Osteoblast (primary cell): Measurements from ENCODE around the gene NTM. TPM values are rescaled to one million over a fixed set of nuclear protein-coding genes. Genes with fewer than 3 reads are reported as not detected.

ENCODE experiments used
- DNase-seq: peaks from one replicate; pipeline ENCODE4 v3.0.0; 2011; ENCODE audit warnings: low spot score, mixed read lengths; ENCODE audit not compliant: insufficient read length; ENCODE audit errors: missing footprints
- H2AFZ ChIP-seq: 2 replicates; pipeline ENCODE4 v1.6.0; 2011; ENCODE audit warnings: mild to moderate bottlenecking, low read length
- H3K27ac ChIP-seq: 2 replicates; pipeline ENCODE4 v1.5.1; 2011; ENCODE audit warnings: mild to moderate bottlenecking, low read depth, low read length, moderate library complexity
- H3K27me3 ChIP-seq: 2 replicates; pipeline ENCODE4 v1.6.0; 2012; ENCODE audit warnings: mild to moderate bottlenecking, control low read depth, inconsistent platforms, low read length, moderate library complexity; ENCODE audit not compliant: insufficient read depth
- H3K36me3 ChIP-seq: 2 replicates; pipeline ENCODE4 v1.5.1; 2011; ENCODE audit warnings: mild to moderate bottlenecking, low read length, control low read depth, moderate library complexity; ENCODE audit not compliant: insufficient read depth
- H3K4me1 ChIP-seq: 2 replicates; pipeline ENCODE4 v1.5.1; 2011; ENCODE audit warnings: mild to moderate bottlenecking, low read length, control low read depth, moderate library complexity; ENCODE audit not compliant: insufficient read depth
- H3K4me2 ChIP-seq: 2 replicates; pipeline ENCODE4 v1.6.0; 2011; ENCODE audit warnings: mild to moderate bottlenecking, low read length; ENCODE audit not compliant: insufficient read depth
- H3K4me3 ChIP-seq: fragments of 200-600 bp; sonication (generic); 3 replicates; pipeline ENCODE4 v1.5.1; 2012; ENCODE audit warnings: mild to moderate bottlenecking, low read length, inconsistent platforms; ENCODE audit not compliant: insufficient read depth
- H3K79me2 ChIP-seq: 2 replicates; pipeline ENCODE4 v1.6.0; 2012; ENCODE audit warnings: mild to moderate bottlenecking, low read length, control low read depth, inconsistent platforms; ENCODE audit not compliant: insufficient read depth
- H3K9me3 ChIP-seq: 2 replicates; pipeline ENCODE4 v1.5.1; 2011; ENCODE audit warnings: low read depth, low read length, control low read depth
- H4K20me1 ChIP-seq: 2 replicates; pipeline ENCODE4 v1.6.0; 2012; ENCODE audit warnings: mild to moderate bottlenecking, low read length, control low read depth; ENCODE audit not compliant: insufficient read depth
- total RNA-seq: library from RNA; depleted of rRNA; stranded (reverse); fragments of >200 nt; gene quantifications from 2 replicates; pipeline ENCODE4 v1.2.3, GENCODE V29; 2012
- TF ChIP-seq, protein P1 (sequence below): IDR thresholded peaks from 2 replicates; pipeline ENCODE4 v1.5.1; 2011; ENCODE audit warnings: mild to moderate bottlenecking, low read depth, low read length, moderate library complexity; ENCODE audit errors: extremely low read depth

The NTM gene
- total RNA-seq, 1 donor = 48.1 TPM

DNA sequence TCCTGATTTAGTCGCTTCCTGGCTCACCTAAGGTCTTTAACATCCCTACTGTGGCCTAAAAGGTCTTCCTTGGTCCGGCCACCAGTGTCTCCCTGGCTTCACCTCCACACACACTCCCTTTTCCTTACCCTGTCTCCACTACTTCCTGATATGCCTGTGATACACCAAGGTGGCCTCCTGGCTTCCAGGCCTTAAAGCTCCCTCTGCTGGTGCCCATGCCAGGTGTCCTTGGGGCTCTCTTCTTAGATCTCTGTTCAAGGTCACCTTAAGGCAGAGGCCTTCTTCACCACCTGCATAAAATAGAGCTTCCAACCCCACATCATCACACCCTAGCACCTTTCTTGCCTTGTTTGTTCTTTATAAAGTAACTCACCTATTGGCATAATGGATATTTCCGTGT is 787.7 kb downstream of the NTM start:
- Histone ChIP-seq H3K27me3 (no peaks in the 10 kb centered on the region), H2AFZ (no peak overlapping the region), H4K20me1 (peaks cover 4% of the 10 kb centered on the region), H3K36me3 (no peaks in the 10 kb centered on the region), H3K4me2 (no peak overlapping the region), H3K4me1 (peaks cover 4% of the 10 kb centered on the region), H3K27ac (no peak overlapping the region), H3K9me3 (no peaks in the 10 kb centered on the region), H3K4me3 (no peak overlapping the region), H3K79me2 (no peaks in the 10 kb centered on the region)
- no peak for DNase-seq
- TF ChIP-seq, protein P1, sequence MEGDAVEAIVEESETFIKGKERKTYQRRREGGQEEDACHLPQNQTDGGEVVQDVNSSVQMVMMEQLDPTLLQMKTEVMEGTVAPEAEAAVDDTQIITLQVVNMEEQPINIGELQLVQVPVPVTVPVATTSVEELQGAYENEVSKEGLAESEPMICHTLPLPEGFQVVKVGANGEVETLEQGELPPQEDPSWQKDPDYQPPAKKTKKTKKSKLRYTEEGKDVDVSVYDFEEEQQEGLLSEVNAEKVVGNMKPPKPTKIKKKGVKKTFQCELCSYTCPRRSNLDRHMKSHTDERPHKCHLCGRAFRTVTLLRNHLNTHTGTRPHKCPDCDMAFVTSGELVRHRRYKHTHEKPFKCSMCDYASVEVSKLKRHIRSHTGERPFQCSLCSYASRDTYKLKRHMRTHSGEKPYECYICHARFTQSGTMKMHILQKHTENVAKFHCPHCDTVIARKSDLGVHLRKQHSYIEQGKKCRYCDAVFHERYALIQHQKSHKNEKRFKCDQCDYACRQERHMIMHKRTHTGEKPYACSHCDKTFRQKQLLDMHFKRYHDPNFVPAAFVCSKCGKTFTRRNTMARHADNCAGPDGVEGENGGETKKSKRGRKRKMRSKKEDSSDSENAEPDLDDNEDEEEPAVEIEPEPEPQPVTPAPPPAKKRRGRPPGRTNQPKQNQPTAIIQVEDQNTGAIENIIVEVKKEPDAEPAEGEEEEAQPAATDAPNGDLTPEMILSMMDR = peak; percentile 55

DNA sequence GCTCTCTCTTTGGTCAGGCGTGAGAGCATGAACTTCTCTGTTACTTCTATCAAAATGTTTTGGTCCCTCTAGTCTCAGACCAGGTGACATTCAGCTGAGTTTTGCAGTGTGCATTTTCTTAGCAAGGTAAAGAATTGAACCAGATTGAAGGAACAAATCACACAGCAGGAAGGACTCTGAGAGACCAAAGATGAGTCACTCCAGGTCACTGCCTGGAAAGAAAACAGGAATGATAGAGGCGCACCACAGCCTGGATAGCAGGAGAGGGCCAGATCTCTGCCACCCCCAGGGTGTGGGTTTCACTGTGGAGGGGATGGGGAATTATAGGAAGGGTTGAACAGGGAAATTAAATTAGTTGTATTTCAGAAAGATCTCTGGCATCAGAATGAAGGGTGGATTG is 788.3 kb downstream of the NTM start:
- no peak overlapping the region for H3K27ac ChIP-seq

DNA sequence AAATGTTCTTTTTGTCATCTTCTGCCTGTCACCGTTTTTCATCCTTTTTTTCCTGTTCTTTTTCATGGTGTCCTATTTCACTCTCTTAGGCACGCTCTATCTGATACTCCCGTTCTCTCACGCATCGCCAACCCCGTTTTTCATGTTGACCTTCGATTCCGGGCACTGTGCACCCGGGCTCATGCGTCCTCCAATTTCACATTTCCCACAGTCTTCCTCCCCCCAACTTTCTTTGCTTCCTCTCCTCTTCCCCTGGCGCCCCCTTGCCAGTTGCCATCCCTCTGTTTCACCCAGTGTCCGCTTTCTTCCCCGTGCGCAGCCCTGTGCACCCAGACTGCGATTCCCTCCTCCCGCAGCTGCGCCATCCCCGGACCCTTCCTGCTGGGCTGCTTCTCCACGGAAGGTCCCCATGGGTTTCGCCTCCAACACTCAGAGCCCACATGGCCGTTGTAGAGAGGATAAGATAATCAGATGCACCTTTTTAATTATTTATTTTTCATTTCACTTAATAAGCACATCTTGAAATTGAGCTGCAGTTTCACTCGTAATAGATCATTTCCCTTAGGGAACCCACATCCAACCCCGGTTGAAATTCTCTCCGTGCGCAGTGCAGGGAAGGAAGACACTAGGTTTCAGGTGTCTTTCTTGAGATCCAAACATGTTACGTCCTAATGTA is 791.1 kb downstream of the NTM start:
- Histone ChIP-seq H3K36me3 (no peaks in the 10 kb centered on the region), H3K4me3 (no peak overlapping the region), H3K9me3 (no peaks in the 10 kb centered on the region), H4K20me1 (peaks cover 15% of the 10 kb centered on the region), H3K4me2 (no peak overlapping the region), H3K27me3 (no peaks in the 10 kb centered on the region), H3K4me1 (peaks cover 4% of the 10 kb centered on the region), H3K79me2 (no peaks in the 10 kb centered on the region), H3K27ac (no peak overlapping the region), H2AFZ (no peak overlapping the region)
- TF ChIP-seq, protein P1 = no peak
- no peak for DNase-seq

More for the DNA sequence above, 788.3 kb downstream of the NTM start:
- Histone ChIP-seq H3K4me1 (peaks cover 4% of the 10 kb centered on the region), H3K9me3 (no peaks in the 10 kb centered on the region), H3K4me3 (no peak overlapping the region), H3K4me2 (no peak overlapping the region), H2AFZ (no peak overlapping the region), H3K79me2 (no peaks in the 10 kb centered on the region), H4K20me1 (peaks cover 4% of the 10 kb centered on the region), H3K36me3 (no peaks in the 10 kb centered on the region), H3K27me3 (no peaks in the 10 kb centered on the region)
- TF ChIP-seq, protein P1 = no peak
- DNase-seq = peak; percentile 89

DNA sequence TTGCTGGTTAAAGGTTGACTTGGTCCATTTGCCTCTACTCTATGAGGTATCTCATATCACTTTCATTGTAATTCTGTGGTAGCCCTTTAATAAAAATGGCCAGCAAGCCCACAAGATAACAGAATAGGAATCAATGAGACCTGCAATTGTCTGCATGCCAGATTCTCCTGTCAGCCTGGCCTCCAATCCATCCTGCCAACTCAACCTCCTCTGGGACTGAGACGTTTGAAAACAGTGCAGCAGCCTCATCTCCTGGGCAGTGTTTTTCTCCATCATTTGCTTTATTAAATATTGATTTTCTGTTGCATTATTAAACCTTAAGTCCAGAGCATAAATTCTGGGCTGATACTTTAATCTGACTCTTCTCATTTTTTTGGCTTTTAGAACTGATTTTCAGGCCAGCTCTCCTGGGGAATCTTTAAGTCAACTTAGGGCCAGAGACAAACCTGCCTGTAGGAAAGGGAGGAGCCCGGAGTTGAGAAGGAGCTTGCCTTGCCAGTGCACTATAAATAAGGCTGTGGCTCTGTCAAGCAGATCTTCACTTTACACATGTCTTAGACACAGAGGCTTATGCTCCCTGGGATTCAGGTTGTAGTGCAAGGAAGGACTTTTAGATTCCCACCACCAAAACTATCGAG is 798.0 kb downstream of the NTM start:
- no peaks in the 10 kb centered on the region for H3K4me1 ChIP-seq
- no peak overlapping the region for H3K4me3 ChIP-seq
- H4K20me1 ChIP-seq = peaks cover 26% of the 10 kb centered on the region
- no peak for DNase-seq
- no peak overlapping the region for H2AFZ ChIP-seq
- no peaks in the 10 kb centered on the region for H3K36me3 ChIP-seq
- TF ChIP-seq, protein P1 = no peak
- H3K27ac ChIP-seq = no peak overlapping the region
- H3K27me3 ChIP-seq = no peaks in the 10 kb centered on the region
- H3K9me3 ChIP-seq = no peaks in the 10 kb centered on the region
- H3K79me2 ChIP-seq = no peaks in the 10 kb centered on the region
- no peak overlapping the region for H3K4me2 ChIP-seq
